ENCODE data around the gene EMC7.
A peak's percentile ranks its signal among the peaks of the same experiment; 100 is the strongest.

The EMC7 gene

GRCh38 chr15:34043813-34044212 lies 57.8 kb downstream of the EMC7 start:
- in situ Hi-C loops (cut with HindIII; ENCODE audit: low sequenced_read_pairs): no loop called here
- H3K4me3 ChIP-seq (ENCODE audit: low read depth, low read length): no peak overlapping the region
- no peak for TF ChIP-seq CTCF (IDR thresholded peaks at IDR 0.05; ENCODE audit: low read depth, low read length)
- DNase-seq (ENCODE audit: low read depth, low spot score): peak; percentile 5

GRCh38 chr15:34043391-34043790 lies 58.3 kb downstream of the EMC7 start:
- no peak overlapping the region for H3K4me3 ChIP-seq (ENCODE audit: low read depth, low read length)
- DNase-seq (ENCODE audit: low read depth, low spot score): no peak
- in situ Hi-C loops (cut with HindIII; ENCODE audit: low sequenced_read_pairs): no loop called here
- no peak for TF ChIP-seq CTCF (IDR thresholded peaks at IDR 0.05; ENCODE audit: low read depth, low read length)

- no peak for DNase-seq (ENCODE audit: low read depth, low spot score)
- in situ Hi-C loops (cut with HindIII; ENCODE audit: low sequenced_read_pairs): no loop called here
- no peak for TF ChIP-seq CTCF (IDR thresholded peaks at IDR 0.05; ENCODE audit: low read depth, low read length)
- H3K4me3 ChIP-seq (ENCODE audit: low read depth, low read length): peak overlapping the region; percentile 61
These were observed 61.9 kb downstream of the EMC7 start for GRCh38 chr15:34039790-34040113.

- in situ Hi-C loops (cut with HindIII; ENCODE audit: low sequenced_read_pairs): no loop called here
These were observed 62.5 kb downstream of the EMC7 start, which contains the start of gene AVEN for GRCh38 chr15:34038871-34039789. Gene AVEN, minus strand, starts transcription at chr15:34039204. Its CDS starts 158 bp downstream, at chr15:34039046.

GRCh38 chr15:34038023-34038870 lies 63.4 kb downstream of the EMC7 start:
- H3K4me3 ChIP-seq (ENCODE audit: low read depth, low read length): peak overlapping the region; percentile 61
- in situ Hi-C loops (cut with HindIII; ENCODE audit: low sequenced_read_pairs): no loop called here
- DNase-seq (ENCODE audit: low read depth, low spot score): peak; percentile 72
- no peak for TF ChIP-seq CTCF (IDR thresholded peaks at IDR 0.05; ENCODE audit: low read depth, low read length)

More at GRCh38 chr15:34038871-34039789, 62.5 kb downstream of the EMC7 start, which contains the start of gene AVEN:
- peak; percentile 35 for DNase-seq (ENCODE audit: low read depth, low spot score)
- no peak for TF ChIP-seq CTCF (IDR thresholded peaks at IDR 0.05; ENCODE audit: low read depth, low read length)
- H3K4me3 ChIP-seq (ENCODE audit: low read depth, low read length): peak within 1 kb of the TSS; percentile 61
